CD8-positive, alpha-beta memory T cell (primary cell): ENCODE measurements around the gene PHACTR3. TPM values are rescaled to one million over a fixed set of nuclear protein-coding genes. Genes with fewer than 3 reads are reported as not detected.

Experiments
- CTCF ChIA-PET: fragments of 350-600 bp; sonication (Branson Sonifier 250); formaldehyde crosslinking; loops from one replicate; lab custom pipeline; 2021; ENCODE audit warnings: antibody characterized with exemption; lab: Charles Lee
- POLR2A ChIA-PET: fragments of 350-600 bp; sonication (Branson Sonifier 250); formaldehyde crosslinking; loops from one replicate; lab custom pipeline; 2021; ENCODE audit warnings: antibody characterized with exemption; lab: Charles Lee
- DNase-seq, 5 donors: peaks; one replicate each; pipeline versions ENCODE4 v3.0.0 to v3.0.0-alpha.2; 2020 to 2022; ENCODE audit warnings: mixed read lengths in 1 of 5
- H3K27ac ChIP-seq: one replicate; pipeline ENCODE4 v1.7.0; 2013; ENCODE audit warnings: low read depth, mild to moderate bottlenecking, low read length, moderate library complexity
- H3K27me3 ChIP-seq: 2 replicates; pipeline ENCODE4 v1.7.0; 2013; ENCODE audit warnings: low read length, mild to moderate bottlenecking; ENCODE audit not compliant: insufficient read depth, poor library complexity, severe bottlenecking
- H3K36me3 ChIP-seq: 2 replicates; pipeline ENCODE4 v1.7.0; 2013; ENCODE audit warnings: mild to moderate bottlenecking, low read length, moderate library complexity; ENCODE audit not compliant: insufficient read depth
- H3K4me1 ChIP-seq: 2 replicates; pipeline ENCODE4 v1.7.0; 2013; ENCODE audit warnings: mild to moderate bottlenecking, low read length, moderate library complexity; ENCODE audit not compliant: insufficient read depth
- H3K4me3 ChIP-seq: 2 replicates; pipeline ENCODE4 v1.7.0; 2013; ENCODE audit warnings: mild to moderate bottlenecking, low read length
- H3K9me3 ChIP-seq: 2 replicates; pipeline ENCODE4 v1.7.0; 2013; ENCODE audit warnings: mild to moderate bottlenecking, low read length
- H3K27ac Mint-ChIP-seq, 8 donors: one replicate each; pipeline ENCODE4 v1.8.0; 2020 to 2021; ENCODE audit warnings: mixed read lengths in 8 of 8, mild to moderate bottlenecking in 6 of 8, inconsistent platforms in 3 of 8, moderate library complexity in 3 of 8
- H3K27me3 Mint-ChIP-seq, 2 donors: one replicate each; pipeline ENCODE4 v1.8.0; 2020 to 2021; ENCODE audit warnings: mixed read lengths in 2 of 2, mild to moderate bottlenecking in 1 of 2, moderate library complexity in 1 of 2
- H3K36me3 Mint-ChIP-seq, 3 donors: one replicate each; pipeline ENCODE4 v1.8.0; 2020 to 2021; ENCODE audit warnings: mixed read lengths in 3 of 3, inconsistent platforms in 1 of 3, mild to moderate bottlenecking in 1 of 3
- H3K4me1 Mint-ChIP-seq, 3 donors: one replicate each; pipeline ENCODE4 v1.8.0; 2020 to 2021; ENCODE audit warnings: mixed read lengths in 3 of 3, inconsistent platforms in 1 of 3, mild to moderate bottlenecking in 1 of 3
- H3K4me3 Mint-ChIP-seq, 7 donors: one replicate each; pipeline ENCODE4 v1.8.0; 2020 to 2021; ENCODE audit warnings: mixed read lengths in 7 of 7, mild to moderate bottlenecking in 6 of 7, moderate library complexity in 4 of 7, inconsistent platforms in 2 of 7
- H3K9me3 Mint-ChIP-seq, 5 donors: one replicate each; pipeline ENCODE4 v1.8.0; 2020 to 2022; ENCODE audit warnings: mixed read lengths in 5 of 5, mild to moderate bottlenecking in 3 of 5, moderate library complexity in 2 of 5, inconsistent platforms in 1 of 5
- polyA plus RNA-seq: library from polyadenylated mRNA; unstranded; fragments of 300-500 nt; fragmentation: Illumina TruSeq; gene quantifications from one replicate; pipeline ENCODE4 v1.2.3, GENCODE V29; 2021
- total RNA-seq, 2 experiments: library from RNA; stranded (reverse); gene quantifications; one replicate each; pipeline ENCODE4 v1.2.3, GENCODE V29; 2021

PHACTR3 gene
- total and polyA plus RNA-seq, 3 experiments from 2014 or later = not detected

- Histone ChIP-seq H3K4me1 (no peaks in the 10 kb centered on the region), H3K4me3 (no peak overlapping the region), H3K9me3 (no peaks in the 10 kb centered on the region), H3K27me3 (no peaks in the 10 kb centered on the region), H3K27ac (no peak overlapping the region), H3K36me3 (no peaks in the 10 kb centered on the region)
- peaks cover 3 to 13% of the 10 kb centered on the region in 2 donors for H3K27me3 Mint-ChIP-seq
- peaks cover 0 to 2% (median 0%) of the 10 kb centered on the region in 5 donors for H3K9me3 Mint-ChIP-seq
- DNase-seq = no peak
- H3K4me1 Mint-ChIP-seq = no peaks in the 10 kb centered on the region
- CTCF ChIA-PET = no interaction called here
- no peak overlapping the region for H3K27ac Mint-ChIP-seq
- POLR2A ChIA-PET = no interaction called here
- no peak overlapping the region for H3K4me3 Mint-ChIP-seq
- no peaks in the 10 kb centered on the region for H3K36me3 Mint-ChIP-seq
Measured at GRCh38 chr20:59671661-59672471, 67.5 kb downstream of the PHACTR3 start.

- Mint-ChIP-seq H3K4me1 (no peaks in the 10 kb centered on the region), H3K9me3 (peaks cover 0 to 2% (median 0%) of the 10 kb centered on the region in 5 donors), H3K36me3 (no peaks in the 10 kb centered on the region), H3K27ac (no peak overlapping the region), H3K4me3 (no peak overlapping the region), H3K27me3 (peaks cover 3 to 13% of the 10 kb centered on the region in 2 donors)
- peaks cover 2% of the 10 kb centered on the region for H3K27me3 ChIP-seq
- H3K36me3 ChIP-seq = no peaks in the 10 kb centered on the region
- H3K27ac ChIP-seq = no peak overlapping the region
- ChIA-PET CTCF (no interaction called here), POLR2A (no interaction called here)
- H3K4me1 ChIP-seq = no peaks in the 10 kb centered on the region
- H3K4me3 ChIP-seq = no peak overlapping the region
- no peaks in the 10 kb centered on the region for H3K9me3 ChIP-seq
- no peak for DNase-seq
Measured at GRCh38 chr20:59672576-59672975, 68.2 kb downstream of the PHACTR3 start.

- no peaks in the 10 kb centered on the region for H3K9me3 ChIP-seq
- Mint-ChIP-seq H3K27ac (no peak overlapping the region), H3K9me3 (peaks cover 0 to 2% (median 0%) of the 10 kb centered on the region in 5 donors), H3K4me3 (no peak overlapping the region), H3K4me1 (no peaks in the 10 kb centered on the region), H3K27me3 (peaks cover 4 to 20% of the 10 kb centered on the region in 2 donors), H3K36me3 (no peaks in the 10 kb centered on the region)
- no peak overlapping the region for H3K4me3 ChIP-seq
- POLR2A ChIA-PET = no interaction called here
- CTCF ChIA-PET = no interaction called here
- DNase-seq = no peak
- H3K27ac ChIP-seq = no peak overlapping the region
- H3K36me3 ChIP-seq = no peaks in the 10 kb centered on the region
- H3K4me1 ChIP-seq = no peaks in the 10 kb centered on the region
- H3K27me3 ChIP-seq = peaks cover 4% of the 10 kb centered on the region
Measured at GRCh38 chr20:59673288-59673997, 69.1 kb downstream of the PHACTR3 start.

GRCh38 chr20:59673998-59674445 is 69.7 kb downstream of the PHACTR3 start:
- H3K27ac ChIP-seq = no peak overlapping the region
- DNase-seq = no peak
- H3K4me1 Mint-ChIP-seq = no peaks in the 10 kb centered on the region
- peaks cover 0 to 2% (median 0%) of the 10 kb centered on the region in 5 donors for H3K9me3 Mint-ChIP-seq
- H3K36me3 Mint-ChIP-seq = no peaks in the 10 kb centered on the region
- no peaks in the 10 kb centered on the region for H3K9me3 ChIP-seq
- H3K27me3 ChIP-seq = peaks cover 4% of the 10 kb centered on the region
- ChIA-PET POLR2A (no interaction called here), CTCF (no interaction called here)
- H3K4me1 ChIP-seq = no peaks in the 10 kb centered on the region
- H3K4me3 ChIP-seq = no peak overlapping the region
- H3K36me3 ChIP-seq = no peaks in the 10 kb centered on the region
- no peak overlapping the region for H3K27ac Mint-ChIP-seq
- peaks cover 4 to 22% of the 10 kb centered on the region in 2 donors for H3K27me3 Mint-ChIP-seq
- no peak overlapping the region for H3K4me3 Mint-ChIP-seq

GRCh38 chr20:59676126-59676850 is 71.9 kb downstream of the PHACTR3 start:
- ChIA-PET CTCF (no interaction called here), POLR2A (no interaction called here)
- Histone ChIP-seq H3K4me1 (no peaks in the 10 kb centered on the region), H3K27me3 (peaks cover 4% of the 10 kb centered on the region), H3K9me3 (no peaks in the 10 kb centered on the region), H3K4me3 (no peak overlapping the region), H3K27ac (no peak overlapping the region), H3K36me3 (no peaks in the 10 kb centered on the region)
- Mint-ChIP-seq H3K4me3 (no peak overlapping the region), H3K27ac (no peak overlapping the region), H3K36me3 (no peaks in the 10 kb centered on the region), H3K4me1 (no peaks in the 10 kb centered on the region), H3K9me3 (peaks cover 0 to 2% (median 0%) of the 10 kb centered on the region in 5 donors), H3K27me3 (peaks cover 4 to 25% of the 10 kb centered on the region in 2 donors)
- DNase-seq = no peak

- Histone ChIP-seq H3K27me3 (peaks cover 4% of the 10 kb centered on the region), H3K4me3 (no peak overlapping the region), H3K9me3 (no peaks in the 10 kb centered on the region), H3K27ac (no peak overlapping the region), H3K4me1 (no peaks in the 10 kb centered on the region), H3K36me3 (no peaks in the 10 kb centered on the region)
- CTCF ChIA-PET = no interaction called here
- no peaks in the 10 kb centered on the region for H3K36me3 Mint-ChIP-seq
- H3K9me3 Mint-ChIP-seq = peaks cover 0 to under 1% (median 0%) of the 10 kb centered on the region in 5 donors
- H3K27me3 Mint-ChIP-seq = peaks cover 4 to 25% of the 10 kb centered on the region in 2 donors
- H3K4me1 Mint-ChIP-seq = no peaks in the 10 kb centered on the region
- H3K4me3 Mint-ChIP-seq = no peak overlapping the region
- no peak for DNase-seq
- POLR2A ChIA-PET = no interaction called here
- no peak overlapping the region for H3K27ac Mint-ChIP-seq
Measured at GRCh38 chr20:59676851-59677182, 72.5 kb downstream of the PHACTR3 start.

- POLR2A ChIA-PET = no interaction called here
- H3K4me3 Mint-ChIP-seq = no peak overlapping the region
- CTCF ChIA-PET = no interaction called here
- H3K27ac ChIP-seq = no peak overlapping the region
- H3K4me1 Mint-ChIP-seq = no peaks in the 10 kb centered on the region
- no peak for DNase-seq
- H3K27ac Mint-ChIP-seq = no peak overlapping the region
- H3K36me3 Mint-ChIP-seq = no peaks in the 10 kb centered on the region
- H3K27me3 Mint-ChIP-seq = peaks cover 7 to 25% of the 10 kb centered on the region in 2 donors
- no peaks in the 10 kb centered on the region for H3K9me3 ChIP-seq
- no peaks in the 10 kb centered on the region for H3K9me3 Mint-ChIP-seq
- H3K27me3 ChIP-seq = peaks cover 4% of the 10 kb centered on the region
- H3K4me1 ChIP-seq = no peaks in the 10 kb centered on the region
- H3K4me3 ChIP-seq = no peak overlapping the region
- H3K36me3 ChIP-seq = no peaks in the 10 kb centered on the region
Measured at GRCh38 chr20:59677586-59677985, 73.2 kb downstream of the PHACTR3 start.

- Mint-ChIP-seq H3K4me3 (no peak overlapping the region), H3K36me3 (no peaks in the 10 kb centered on the region), H3K9me3 (no peaks in the 10 kb centered on the region), H3K27ac (no peak overlapping the region), H3K4me1 (no peaks in the 10 kb centered on the region), H3K27me3 (peaks cover 6 to 25% of the 10 kb centered on the region in 2 donors)
- no peaks in the 10 kb centered on the region for H3K36me3 ChIP-seq
- ChIA-PET POLR2A (no interaction called here), CTCF (no interaction called here)
- no peak overlapping the region for H3K4me3 ChIP-seq
- peaks cover 4% of the 10 kb centered on the region for H3K27me3 ChIP-seq
- H3K4me1 ChIP-seq = no peaks in the 10 kb centered on the region
- H3K9me3 ChIP-seq = no peaks in the 10 kb centered on the region
- H3K27ac ChIP-seq = no peak overlapping the region
- no peak for DNase-seq
Measured at GRCh38 chr20:59678288-59678687, 73.9 kb downstream of the PHACTR3 start.
